HCT116 (cell line): ENCODE measurements around the gene MMP13.

Experiments used
- CTCF ChIP-seq, 3 experiments: fragments of 200-600 bp in 1 of 3; sonication (generic) in 1 of 3; IDR thresholded peaks in 2 of 3; conservative IDR thresholded peaks in 1 of 3; 2 replicates each; pipeline ENCODE4 v1.5.1; 2012 to 2017; ENCODE audit warnings: low read depth in 2 of 3, low read length in 2 of 3, antibody characterized with exemption in 1 of 3, borderline replicate concordance in 1 of 3, control low read depth in 1 of 3, mild to moderate bottlenecking in 1 of 3, mixed read lengths in 1 of 3, mixed run types in 1 of 3, moderate library complexity in 1 of 3; ENCODE audit not compliant: insufficient read depth in 1 of 3
- EGR1 ChIP-seq: IDR thresholded peaks from 2 replicates; pipeline ENCODE4 v1.6.1; 2012; ENCODE audit warnings: low read depth
- EZH2 ChIP-seq: fragments of 200-600 bp; sonication (generic); IDR thresholded peaks from 2 replicates; pipeline ENCODE4 v1.6.1; 2017; ENCODE audit warnings: antibody characterized with exemption, mixed run types
- EZH2phosphoT487 ChIP-seq: fragments of 200-600 bp; IDR thresholded peaks from 2 replicates; pipeline ENCODE4 v1.6.1; 2018; ENCODE audit warnings: antibody characterized with exemption, borderline replicate concordance
- JUND ChIP-seq: IDR thresholded peaks from 2 replicates; pipeline ENCODE4 v1.6.1; 2012
- MAX ChIP-seq: IDR thresholded peaks from 2 replicates; pipeline ENCODE4 v1.6.1; 2012
- POLR2A ChIP-seq: IDR thresholded peaks from 2 replicates; pipeline ENCODE4 v1.7.0; 2011; ENCODE audit warnings: borderline replicate concordance; ENCODE audit not compliant: insufficient read depth, insufficient read length; ENCODE audit errors: extremely low read depth
- TCF7L2 ChIP-seq: IDR thresholded peaks from 2 replicates; pipeline ENCODE4 v1.7.0; 2011; ENCODE audit warnings: borderline replicate concordance, inconsistent platforms; ENCODE audit not compliant: insufficient read depth, insufficient read length; ENCODE audit errors: extremely low read depth
- ZBTB33 ChIP-seq: IDR thresholded peaks from 2 replicates; pipeline ENCODE4 v1.6.1; 2011; ENCODE audit warnings: mild to moderate bottlenecking, low read length, moderate library complexity; ENCODE audit not compliant: insufficient replicate concordance; ENCODE audit errors: extremely low read depth
- ZFX ChIP-seq: fragments of 450-650 bp; IDR thresholded peaks from 2 replicates; pipeline ENCODE4 v1.6.1; 2017
- ZNF274 ChIP-seq: fragments of 200-500 bp; sonication (Bioruptor generic); IDR thresholded peaks from 2 replicates; pipeline ENCODE4 v1.6.1; 2014; ENCODE audit warnings: mild to moderate bottlenecking, low read depth, low read length, inconsistent platforms

- no peak for TF ChIP-seq ZNF274
- no peak for TF ChIP-seq CTCF (IDR thresholded peaks at IDR 0.05 in 2 of 3, conservative IDR thresholded peaks at IDR 0.05 in 1 of 3; ENCODE audit: borderline replicate concordance in 1 of 3, insufficient read depth in 1 of 3, low read depth in 2 of 3, low read length in 2 of 3)
- TF ChIP-seq EZH2phosphoT487, result no peak
- TF ChIP-seq ZBTB33, result no peak
- no peak for TF ChIP-seq ZFX
- TF ChIP-seq TCF7L2, result no peak
- TF ChIP-seq MAX, result no peak
- no peak for TF ChIP-seq EZH2
- TF ChIP-seq EGR1, result no peak
- no peak for TF ChIP-seq POLR2A
- TF ChIP-seq JUND, result no peak
These were observed 30.3 kb upstream of the MMP13 start for GRCh38 chr11:102985850-102986249.
